GM19324 (cell line): ENCODE results near the gene CACNB2.
"Not testable (repeated sequence)": the region's sequence is repeated elsewhere in the genome, so short reads cannot be mapped to it uniquely, and the experiment has no call there.

Experiments
- ATAC-seq: cut with Tn5 transposase; IDR thresholded peaks from one replicate; pipeline ENCODE4 v1.9.1; 2021; ENCODE audit warnings: mild to moderate bottlenecking, moderate library complexity; ENCODE audit not compliant: unreplicated experiment, low FRiP score

Gene CACNB2

DNA sequence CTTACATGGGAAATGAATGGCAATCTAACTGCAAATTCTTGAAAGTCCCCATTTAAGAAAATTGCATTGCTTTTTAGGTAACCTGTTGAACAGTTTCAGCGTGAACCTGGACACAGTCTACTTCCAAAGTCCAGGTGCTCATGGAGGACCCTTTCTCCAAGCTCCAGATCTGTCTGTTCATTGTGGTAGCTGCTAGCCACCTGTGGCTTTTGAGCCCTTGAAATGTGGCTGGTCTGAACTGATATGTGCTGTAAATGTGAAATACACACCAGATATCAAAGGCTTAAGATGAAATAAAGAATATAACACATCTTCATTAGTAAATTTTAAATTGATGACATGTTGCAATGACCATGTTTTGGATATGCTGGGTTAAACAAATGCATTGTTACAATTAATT lies 4.2 kb downstream of the CACNB2 start:
- no peak for ATAC-seq

DNA sequence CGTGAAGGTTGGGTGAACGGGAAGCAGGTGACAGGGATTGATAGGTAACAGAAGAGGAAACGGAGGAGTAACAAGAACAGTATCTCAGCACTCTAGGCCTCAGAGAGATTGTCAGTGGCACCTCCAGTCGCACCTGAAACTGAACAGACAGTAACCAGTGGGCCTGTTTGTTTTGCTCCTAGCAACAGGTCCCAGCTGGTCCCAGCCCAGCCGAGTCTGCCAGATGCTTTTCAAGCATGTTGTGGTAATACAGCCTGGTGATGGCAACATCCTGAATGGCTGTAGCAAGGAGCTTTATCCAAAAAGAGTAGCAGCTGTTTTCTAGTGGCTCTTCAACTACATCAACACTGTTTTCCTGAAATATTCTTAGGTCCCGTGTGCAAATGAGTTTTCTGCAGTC lies 4.7 kb downstream of the CACNB2 start:
- no peak for ATAC-seq

DNA sequence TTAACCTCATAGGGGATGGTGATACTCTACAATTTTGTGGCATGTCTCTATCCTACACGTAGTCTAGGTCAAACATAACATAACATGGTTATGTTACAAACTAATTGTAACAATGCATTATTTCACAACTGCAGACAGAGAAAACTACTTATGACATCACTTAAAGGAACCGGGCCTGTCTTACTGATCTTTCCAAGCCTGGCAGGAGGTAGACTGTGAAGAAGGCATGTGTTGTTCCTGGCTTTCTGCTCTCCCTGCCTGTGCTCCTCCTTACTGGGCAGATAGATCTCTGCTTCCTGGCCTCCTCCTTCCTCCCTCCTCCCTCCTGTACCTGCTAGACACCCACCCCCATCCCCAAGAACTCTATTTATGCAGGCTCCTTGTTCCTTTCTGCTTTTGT lies 5.4 kb downstream of the CACNB2 start:
- ATAC-seq: no peak

DNA sequence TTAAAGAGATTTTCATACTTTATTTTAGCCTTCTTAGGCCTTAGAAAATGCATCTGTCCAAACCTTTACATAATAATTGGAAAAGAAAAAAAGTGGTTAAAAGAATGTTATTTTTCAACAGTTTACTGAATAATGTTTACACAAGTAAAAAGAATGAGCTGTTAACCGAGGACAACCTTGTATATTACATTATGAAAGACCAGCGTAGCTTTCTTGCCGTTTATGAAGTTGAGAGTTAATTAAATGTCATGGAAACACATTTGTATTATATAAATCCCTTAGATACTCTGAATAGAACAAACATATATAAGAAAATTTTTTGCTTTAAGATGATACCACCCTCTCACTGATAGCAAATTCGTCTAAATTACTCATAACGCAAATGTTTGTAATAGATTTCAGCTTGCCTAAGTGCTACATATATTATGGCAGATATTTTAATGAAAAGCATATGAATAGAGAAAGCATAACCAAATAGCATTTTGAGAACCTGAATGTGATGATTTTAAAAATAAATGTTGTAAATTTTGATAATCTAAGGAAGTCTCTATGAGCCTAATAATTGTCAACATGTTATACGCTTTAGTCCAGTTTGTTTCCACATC lies 9.1 kb downstream of the CACNB2 start:
- ATAC-seq: no peak

DNA sequence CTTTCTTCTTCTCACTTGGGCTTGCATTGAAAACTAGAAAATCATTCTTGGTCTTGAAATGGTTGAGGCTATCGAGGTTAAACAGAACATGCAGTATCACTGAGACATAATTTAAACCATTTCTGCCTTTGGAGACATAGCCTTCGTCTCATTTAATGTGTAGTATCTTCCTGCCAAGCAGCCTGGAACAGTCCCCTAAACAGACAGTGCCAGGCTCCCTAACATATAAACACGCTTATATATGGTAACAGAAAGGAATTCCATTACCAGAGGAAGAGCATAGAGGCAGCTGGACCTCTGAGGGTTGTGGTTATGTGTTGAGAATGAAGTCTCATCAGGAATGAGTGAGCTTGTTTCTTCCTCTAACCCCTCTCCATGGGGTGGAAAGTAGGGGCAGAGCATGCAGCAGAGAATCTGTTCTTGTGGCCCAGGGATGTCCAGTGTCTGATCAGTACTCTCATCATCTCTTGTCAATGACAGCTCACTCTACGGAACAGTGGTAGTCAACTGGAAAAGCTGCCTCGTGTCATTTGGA lies 11.2 kb downstream of the CACNB2 start:
- ATAC-seq: no peak

DNA sequence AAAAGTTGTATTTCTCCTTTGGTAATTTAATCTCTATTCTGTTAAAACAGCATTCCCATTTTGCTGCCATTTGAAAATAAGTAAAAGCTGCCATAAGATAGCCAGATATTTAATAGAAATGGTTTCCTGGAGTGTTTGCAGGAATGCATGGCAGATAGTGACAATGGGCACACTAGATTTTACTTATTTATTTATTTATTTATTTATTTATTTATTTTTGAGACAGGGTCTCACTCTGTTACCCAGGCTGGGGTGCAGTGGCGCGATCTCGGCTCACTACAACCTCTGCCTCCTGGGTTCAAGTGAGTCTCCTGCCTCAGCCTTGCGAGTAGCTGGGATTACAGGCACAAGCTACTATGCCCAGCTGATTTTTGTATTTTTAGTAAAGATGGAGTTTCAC lies 13.2 kb downstream of the CACNB2 start:
- ATAC-seq: not testable (repeated sequence)

DNA sequence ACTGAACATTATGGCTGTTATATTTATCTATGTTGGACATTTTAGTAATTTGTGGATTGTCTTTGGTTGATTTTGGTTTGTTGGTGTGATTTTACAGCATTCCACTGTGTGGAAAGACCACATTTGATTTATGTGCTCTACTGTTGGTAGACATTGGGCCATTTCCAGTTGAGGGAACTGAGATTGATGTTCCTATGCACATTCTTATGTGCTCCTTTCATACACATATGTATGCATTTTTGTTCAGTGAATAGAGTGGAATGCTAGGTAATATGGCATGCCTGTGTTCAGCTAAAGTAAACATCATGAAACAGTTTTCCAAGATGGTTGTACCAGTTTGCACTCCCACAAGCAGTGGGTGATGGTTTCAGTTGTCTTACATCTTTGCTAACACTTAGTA lies 15.1 kb downstream of the CACNB2 start:
- no peak for ATAC-seq

DNA sequence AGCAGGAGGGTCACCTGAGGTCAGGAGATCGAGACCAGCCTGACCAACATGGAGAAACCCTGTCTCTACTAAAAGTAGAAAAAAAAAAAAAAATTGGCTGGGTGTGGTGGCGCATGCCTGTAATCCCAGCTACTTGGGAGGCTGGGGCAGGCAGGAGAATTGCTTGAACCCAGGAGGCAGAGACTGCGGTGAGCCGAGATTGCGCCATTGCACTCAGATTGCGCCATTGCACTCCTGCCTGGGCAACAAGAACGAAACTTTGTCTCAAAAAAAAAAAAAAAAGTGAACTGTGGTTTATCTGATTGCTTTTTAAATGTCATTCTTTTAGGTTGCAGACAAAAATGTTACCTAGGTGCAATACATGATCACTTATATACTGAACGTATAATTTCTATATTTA lies 16.6 kb downstream of the CACNB2 start:
- ATAC-seq: not testable (repeated sequence)

DNA sequence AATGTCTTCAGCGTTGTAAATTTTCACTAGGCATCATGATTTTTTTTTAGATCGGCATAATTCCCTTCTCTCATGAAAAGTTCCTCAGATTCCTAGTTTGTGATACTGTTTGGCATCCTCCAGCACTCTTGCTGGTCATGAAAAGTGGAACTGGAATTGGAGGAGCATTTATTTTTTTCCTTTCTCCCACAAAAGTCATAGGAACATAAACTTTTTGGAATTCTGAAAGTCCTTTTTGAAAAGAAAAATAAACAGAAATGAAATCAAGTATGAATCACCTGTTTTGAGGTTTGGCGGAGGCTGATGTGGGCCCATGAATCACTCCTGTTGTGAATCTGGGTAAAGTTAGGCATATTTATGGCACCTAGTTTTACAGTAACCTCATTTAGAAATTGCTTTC lies 17.7 kb downstream of the CACNB2 start:
- no peak for ATAC-seq

DNA sequence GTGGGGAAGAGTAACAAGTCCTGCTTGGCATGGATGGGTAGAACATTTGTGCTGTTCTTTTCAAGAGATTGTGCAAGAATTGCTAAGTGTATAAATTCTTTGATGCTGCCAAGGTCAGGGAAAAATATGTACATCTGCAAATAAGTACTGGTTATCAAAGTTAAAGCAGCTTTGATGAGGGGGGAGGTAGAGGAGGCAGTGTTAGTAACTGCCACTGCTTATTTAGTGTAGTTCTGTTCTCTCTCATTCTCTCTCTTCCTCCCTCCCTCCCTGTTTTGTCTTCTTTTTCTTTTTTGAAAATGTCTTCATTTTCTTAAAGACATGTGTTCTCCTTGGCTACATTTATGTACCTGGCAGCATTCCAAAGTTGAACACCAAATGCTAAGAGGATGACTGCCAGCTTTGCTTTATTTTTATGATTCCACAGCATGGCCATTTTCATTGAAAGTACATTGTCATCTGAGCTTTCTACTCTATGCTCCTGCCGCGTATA lies 18.6 kb downstream of the CACNB2 start:
- ATAC-seq: no peak

DNA sequence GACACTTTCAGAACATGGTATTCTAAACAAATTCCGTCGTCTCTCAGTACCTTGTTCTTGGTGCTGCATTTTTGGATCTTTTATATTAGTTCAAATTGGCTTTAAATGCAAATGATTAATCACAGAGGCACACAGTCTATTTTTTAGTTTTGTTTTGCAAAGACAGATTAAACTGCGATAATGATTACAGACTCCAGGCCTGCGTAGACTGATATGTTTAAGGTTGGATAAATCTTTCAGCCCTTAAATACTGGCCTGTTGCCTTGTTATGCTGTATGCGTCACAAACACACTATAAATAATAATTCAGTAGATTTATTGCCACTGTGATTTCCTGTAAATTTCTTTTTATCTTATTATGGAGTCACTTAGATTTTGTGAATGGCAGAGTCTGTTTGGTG lies 19.3 kb downstream of the CACNB2 start:
- ATAC-seq: no peak

DNA sequence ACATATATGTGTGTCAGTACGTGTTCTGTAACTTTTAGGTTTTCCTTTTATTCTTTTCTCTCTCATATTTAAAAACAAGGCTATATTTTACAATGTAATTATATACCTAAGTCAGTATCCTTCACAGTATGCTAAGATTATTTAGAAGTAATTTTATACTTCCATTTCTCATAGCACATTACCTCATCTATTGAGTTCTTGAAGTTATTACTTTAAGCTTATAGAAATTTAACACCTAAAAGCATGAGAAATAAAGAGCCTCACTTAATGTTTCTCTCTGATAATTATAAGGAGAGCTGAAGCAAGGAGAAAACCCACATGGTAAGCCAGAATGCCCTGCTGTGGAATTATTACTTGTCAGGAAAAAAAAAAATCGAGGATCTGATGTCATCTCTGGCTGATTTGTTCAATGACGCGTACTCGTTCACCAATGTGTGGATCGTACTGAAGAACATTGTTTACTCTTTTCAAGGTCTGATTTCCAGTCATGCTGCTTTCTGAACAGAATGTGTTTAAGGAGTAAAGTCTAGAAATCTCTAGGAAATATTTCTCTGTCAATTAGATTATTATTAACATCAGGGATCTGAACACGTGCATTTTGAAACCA lies 21.9 kb downstream of the CACNB2 start:
- no peak for ATAC-seq

DNA sequence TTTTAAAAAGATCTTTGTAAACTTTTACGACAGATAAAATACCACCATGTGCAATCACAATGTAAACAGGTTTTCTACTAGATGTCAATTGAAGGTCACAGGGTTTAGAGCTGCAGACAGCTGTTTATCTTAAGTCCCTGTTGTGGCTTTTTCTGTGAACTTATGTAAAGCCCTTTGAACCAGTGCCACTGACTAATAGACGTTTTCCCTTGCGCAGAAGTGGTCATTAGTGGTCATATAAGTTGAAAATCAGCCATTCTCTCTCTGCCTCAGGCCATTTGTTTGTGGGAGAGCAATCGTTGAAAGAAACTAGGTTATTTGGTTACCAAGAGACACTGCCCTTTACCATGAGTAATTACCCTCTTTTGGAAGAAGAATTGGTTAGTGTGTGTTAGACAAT lies 23.9 kb downstream of the CACNB2 start:
- no peak for ATAC-seq

DNA sequence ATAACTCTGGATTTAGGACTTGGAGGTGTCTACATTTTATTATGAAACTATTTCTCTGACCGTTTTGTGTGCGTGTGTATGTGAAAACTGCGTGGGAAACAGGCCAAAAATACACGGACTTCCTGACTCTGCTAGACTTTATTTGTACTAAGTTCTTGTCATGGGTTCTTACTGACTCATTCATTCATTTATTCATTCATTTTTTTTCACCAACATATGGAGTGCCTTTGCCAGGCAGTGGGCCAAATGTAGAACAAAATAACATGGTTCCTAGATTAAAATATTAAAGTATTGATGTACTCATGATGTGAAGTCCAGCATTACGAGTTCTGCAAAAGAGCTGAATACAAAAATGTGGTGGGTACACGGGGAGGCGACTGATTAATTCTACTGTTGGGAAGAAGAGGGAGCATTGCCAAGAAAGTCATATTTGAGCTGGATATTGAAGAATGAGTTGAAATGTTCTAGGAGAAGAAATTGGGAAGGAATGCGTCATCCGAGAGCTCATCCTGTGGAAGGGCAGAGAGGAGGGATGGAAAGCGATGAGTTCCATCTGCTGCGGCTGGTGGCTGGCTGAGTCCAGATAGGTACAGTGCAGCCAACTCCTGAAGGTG lies 24.6 kb downstream of the CACNB2 start:
- no peak for ATAC-seq

DNA sequence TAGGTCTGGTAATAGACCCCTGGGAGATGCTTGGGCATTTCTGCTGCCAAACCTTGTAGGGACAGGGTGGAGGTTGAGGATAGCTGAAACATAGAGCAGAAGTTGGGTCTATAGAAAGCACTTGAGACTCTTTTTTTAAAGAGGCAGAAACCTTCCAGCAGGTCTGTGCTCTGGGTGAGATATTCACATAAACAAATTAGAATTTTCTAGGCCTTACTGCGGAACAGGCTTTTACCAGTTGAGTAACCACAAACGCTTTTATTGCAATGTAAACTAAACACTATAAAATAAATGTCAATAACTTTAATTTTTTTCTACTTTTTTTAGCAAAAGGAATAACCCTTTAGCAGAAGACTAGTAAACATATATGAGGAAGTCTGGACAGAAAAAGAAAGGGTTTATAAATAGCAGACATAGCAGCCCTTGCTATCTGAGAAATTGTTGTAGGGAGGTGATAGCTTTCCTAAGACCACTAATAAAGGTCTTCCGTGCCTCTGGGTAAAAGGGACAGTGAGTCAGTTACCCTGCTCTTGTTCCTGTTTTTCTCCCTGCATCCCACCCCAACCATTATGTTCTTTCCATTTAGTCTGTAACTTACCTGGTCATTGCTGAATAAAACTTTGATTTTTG lies 38.7 kb downstream of the CACNB2 start:
- no peak for ATAC-seq

DNA sequence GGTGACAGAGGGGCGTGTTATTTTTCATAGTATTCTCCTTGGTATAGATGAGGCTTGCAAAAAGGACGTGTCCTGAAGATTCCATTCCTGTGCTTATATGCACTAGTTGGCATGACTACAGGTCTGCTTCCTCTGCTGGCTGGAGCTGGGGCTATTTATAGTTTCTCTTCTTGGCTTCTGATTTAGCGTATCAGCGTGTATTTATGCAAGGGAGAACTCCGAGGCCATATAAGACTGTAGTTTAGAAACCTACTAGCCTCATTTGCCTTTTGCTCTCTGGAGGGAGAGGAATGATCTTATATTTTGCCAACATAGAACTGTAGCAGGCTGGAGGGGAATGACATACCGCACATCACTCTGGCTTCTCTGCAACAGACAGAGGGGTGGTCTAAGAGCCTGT lies 39.7 kb downstream of the CACNB2 start:
- no peak for ATAC-seq

DNA sequence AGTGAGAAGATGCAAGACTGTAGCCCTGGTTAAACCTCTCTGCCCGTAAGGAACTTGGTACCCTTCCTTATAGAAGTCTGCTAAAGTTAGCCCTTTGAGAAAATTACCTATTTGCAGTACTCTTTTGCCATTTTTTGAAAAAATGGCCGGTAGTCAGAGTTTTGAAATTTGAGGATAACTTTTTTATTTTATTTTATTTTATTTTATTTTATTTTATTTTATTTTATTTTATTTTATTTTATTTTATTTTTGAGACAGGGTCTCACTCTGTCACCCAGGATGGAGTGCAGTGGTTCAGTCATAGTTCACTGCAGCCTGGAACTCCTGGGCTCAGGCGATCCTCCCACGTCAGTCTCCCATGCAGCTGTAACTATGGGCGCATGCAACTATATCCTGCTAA lies 41.2 kb downstream of the CACNB2 start:
- ATAC-seq: not testable (repeated sequence)

DNA sequence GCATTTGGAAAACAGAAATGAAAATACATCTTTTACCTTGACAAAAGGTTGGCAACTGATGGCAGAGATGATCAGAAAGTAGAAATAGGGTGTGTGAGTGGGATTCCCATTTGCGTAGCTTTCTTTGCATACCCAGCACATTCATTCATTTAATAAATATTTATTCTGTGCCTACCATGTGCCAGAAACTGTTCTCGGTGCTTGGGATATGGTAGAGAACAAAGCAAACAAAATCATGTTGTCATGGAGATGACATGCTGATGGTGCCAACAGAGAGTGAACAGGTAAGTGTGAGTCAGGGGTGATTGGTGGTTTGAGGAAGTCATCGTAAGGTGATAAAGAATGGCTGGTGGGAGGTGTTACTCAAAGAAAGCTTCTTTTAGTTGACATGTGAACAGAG lies 45.4 kb downstream of the CACNB2 start:
- no peak for ATAC-seq

DNA sequence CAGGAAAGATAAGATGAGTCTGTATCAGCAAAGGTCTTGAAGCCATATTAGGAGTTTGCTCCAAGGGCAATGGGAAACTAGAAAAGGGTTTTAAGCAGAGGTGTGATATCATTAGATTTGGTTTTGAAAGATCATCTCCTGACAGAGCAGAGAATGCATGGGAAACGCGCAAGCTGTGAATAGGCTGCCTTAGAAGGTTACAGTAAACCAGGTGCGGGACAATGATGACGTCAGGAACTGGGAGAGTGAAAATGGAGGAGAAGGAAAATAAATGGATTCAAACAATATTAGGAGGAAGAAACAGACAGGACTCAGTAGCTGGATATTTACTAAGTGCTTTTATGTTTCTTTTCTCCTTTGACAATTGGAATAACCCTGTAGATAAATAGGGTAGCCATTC lies 50.6 kb downstream of the CACNB2 start:
- no peak for ATAC-seq

DNA sequence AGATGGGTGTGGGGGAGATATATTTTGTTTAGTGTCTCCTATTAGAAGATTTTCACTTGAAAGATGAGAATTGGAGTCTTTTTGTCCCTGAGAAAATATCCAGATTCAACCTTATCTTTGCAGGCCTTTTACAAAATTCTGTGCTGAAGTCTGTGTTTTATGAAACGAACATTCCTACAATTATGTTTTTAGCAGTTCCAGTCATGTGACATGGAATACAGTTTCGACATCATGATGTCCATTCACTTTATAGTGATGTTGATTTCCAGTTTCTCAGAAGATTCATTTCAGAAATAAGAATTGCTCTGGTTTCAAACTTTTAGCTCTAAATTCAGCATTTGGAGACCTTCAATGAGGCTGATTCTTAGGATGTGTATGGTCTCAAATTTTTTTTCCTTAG lies 54.4 kb downstream of the CACNB2 start:
- ATAC-seq: no peak

DNA sequence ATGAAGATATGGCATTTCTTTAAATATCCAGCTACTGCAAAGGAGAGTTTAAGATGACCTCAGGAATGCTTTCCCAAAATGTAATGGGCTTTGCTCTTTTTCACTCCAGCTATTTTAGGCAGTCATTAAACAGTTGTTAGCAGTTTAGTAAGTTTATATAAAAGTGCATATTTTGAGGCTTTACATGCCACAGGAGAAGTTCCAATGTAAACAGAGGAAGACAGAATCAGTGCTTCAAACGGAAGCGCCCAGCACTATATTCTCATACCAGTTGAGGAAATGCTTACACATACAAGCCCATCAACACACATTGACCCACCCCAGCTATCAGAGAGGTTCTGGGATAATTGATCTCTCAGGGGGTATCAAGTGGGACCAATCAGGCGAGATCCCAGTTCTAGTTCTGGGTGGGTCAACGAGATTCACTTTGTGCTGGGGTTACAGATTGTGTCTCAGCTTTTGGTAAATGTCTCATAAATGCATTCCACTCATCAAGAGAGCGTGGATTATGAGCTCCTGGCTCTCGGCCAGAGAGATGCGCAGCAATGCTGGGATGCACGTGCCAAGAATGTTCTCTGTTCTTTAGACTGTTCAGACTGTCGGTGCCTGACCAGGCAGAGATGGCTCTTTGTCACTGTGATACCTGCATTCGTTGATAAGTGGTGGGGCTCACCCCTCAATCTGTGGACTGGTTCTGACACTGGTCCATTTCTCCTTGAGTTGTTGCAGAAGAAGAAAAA lies 55.0 kb downstream of the CACNB2 start:
- ATAC-seq: no peak
